Measurements from ENCODE around the gene TTC19.
A peak's percentile ranks its signal among the peaks of the same experiment; 100 is the strongest.

TTC19 gene, protein sequence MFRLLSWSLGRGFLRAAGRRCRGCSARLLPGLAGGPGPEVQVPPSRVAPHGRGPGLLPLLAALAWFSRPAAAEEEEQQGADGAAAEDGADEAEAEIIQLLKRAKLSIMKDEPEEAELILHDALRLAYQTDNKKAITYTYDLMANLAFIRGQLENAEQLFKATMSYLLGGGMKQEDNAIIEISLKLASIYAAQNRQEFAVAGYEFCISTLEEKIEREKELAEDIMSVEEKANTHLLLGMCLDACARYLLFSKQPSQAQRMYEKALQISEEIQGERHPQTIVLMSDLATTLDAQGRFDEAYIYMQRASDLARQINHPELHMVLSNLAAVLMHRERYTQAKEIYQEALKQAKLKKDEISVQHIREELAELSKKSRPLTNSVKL
- long read RNA-seq, partial matches to known transcripts: 4 of 27 reads
- long read RNA-seq, other reads (novel, unspliced or antisense): 22 of 27 reads

DNA sequence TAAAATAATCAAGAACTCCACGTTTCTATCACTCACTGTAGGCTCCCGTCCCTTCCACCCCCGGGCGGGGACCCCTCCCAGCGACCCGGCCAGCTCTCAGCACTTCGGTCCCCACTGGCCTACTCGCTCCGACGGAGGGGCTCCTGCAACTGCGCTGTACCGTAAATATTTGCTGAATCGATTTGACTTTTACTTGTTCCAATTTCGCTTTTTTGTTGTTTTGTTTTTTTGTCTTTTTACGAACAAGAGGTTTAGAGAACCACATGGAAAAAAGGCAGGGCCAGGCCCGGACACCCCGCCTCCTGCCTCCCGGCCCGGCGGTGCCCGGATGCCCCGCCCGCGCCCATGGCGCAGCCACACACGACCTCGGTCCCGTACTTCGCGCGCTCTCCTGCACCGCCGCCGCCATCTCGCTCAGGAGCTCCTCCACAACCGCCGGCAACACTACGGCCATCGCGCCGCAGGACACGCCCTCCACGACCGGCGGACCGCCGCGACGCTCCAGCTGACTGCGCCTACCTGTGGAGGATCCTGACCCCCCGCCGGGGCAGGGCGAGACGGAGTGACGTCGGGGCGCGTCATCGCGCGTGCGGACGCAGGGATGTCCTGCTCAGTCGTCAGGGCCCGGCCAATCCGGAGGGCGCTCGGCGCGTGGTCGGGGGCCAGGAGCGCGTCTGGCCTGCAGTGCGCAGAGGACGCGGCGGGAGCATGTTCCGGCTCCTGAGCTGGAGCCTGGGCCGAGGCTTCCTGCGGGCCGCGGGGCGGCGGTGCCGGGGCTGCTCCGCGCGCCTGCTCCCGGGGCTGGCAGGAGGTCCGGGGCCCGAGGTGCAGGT is at the start of gene TTC19, which contains the start of gene ZSWIM7:
Gene TTC19, plus strand, starts transcription at position 684 of the 833 bp plus-strand sequence. Its CDS starts 25 bp downstream, at position 709.
Gene ZSWIM7, minus strand, starts transcription at position 564 of the 833 bp plus-strand sequence. Its CDS starts 110 bp downstream, at position 454.
- Histone ChIP-seq H3K27me3 (ENCODE audit: insufficient read depth, poor library complexity, severe bottlenecking) (no peaks in the 10 kb centered on the region), H3K4me3 (replicated peaks; ENCODE audit: insufficient read depth, low read length) (peak within 1 kb of the TSS; percentile 66), H3K27ac (replicated peaks) (peak within 1 kb of the TSS; percentile 87)
- no peak for TF ChIP-seq GABPA (IDR thresholded peaks at IDR 0.05; ENCODE audit: low read depth)
- no peak for TF ChIP-seq SPI1 (IDR thresholded peaks at IDR 0.05; ENCODE audit: borderline replicate concordance, low read depth)
- TF ChIP-seq, protein P1, sequence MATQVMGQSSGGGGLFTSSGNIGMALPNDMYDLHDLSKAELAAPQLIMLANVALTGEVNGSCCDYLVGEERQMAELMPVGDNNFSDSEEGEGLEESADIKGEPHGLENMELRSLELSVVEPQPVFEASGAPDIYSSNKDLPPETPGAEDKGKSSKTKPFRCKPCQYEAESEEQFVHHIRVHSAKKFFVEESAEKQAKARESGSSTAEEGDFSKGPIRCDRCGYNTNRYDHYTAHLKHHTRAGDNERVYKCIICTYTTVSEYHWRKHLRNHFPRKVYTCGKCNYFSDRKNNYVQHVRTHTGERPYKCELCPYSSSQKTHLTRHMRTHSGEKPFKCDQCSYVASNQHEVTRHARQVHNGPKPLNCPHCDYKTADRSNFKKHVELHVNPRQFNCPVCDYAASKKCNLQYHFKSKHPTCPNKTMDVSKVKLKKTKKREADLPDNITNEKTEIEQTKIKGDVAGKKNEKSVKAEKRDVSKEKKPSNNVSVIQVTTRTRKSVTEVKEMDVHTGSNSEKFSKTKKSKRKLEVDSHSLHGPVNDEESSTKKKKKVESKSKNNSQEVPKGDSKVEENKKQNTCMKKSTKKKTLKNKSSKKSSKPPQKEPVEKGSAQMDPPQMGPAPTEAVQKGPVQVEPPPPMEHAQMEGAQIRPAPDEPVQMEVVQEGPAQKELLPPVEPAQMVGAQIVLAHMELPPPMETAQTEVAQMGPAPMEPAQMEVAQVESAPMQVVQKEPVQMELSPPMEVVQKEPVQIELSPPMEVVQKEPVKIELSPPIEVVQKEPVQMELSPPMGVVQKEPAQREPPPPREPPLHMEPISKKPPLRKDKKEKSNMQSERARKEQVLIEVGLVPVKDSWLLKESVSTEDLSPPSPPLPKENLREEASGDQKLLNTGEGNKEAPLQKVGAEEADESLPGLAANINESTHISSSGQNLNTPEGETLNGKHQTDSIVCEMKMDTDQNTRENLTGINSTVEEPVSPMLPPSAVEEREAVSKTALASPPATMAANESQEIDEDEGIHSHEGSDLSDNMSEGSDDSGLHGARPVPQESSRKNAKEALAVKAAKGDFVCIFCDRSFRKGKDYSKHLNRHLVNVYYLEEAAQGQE (IDR thresholded peaks at IDR 0.05; ENCODE audit: insufficient replicate concordance, low read depth): no peak
- TF ChIP-seq, protein P2, sequence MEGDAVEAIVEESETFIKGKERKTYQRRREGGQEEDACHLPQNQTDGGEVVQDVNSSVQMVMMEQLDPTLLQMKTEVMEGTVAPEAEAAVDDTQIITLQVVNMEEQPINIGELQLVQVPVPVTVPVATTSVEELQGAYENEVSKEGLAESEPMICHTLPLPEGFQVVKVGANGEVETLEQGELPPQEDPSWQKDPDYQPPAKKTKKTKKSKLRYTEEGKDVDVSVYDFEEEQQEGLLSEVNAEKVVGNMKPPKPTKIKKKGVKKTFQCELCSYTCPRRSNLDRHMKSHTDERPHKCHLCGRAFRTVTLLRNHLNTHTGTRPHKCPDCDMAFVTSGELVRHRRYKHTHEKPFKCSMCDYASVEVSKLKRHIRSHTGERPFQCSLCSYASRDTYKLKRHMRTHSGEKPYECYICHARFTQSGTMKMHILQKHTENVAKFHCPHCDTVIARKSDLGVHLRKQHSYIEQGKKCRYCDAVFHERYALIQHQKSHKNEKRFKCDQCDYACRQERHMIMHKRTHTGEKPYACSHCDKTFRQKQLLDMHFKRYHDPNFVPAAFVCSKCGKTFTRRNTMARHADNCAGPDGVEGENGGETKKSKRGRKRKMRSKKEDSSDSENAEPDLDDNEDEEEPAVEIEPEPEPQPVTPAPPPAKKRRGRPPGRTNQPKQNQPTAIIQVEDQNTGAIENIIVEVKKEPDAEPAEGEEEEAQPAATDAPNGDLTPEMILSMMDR (IDR thresholded peaks at IDR 0.05; ENCODE audit: insufficient read depth, low read length): no peak
- TF ChIP-seq POLR2AphosphoS5 (IDR thresholded peaks at IDR 0.05; ENCODE audit: low read depth): no peak
- DNase-seq (ENCODE audit: low read depth in 1 of 2, low spot score in 1 of 2): peak; percentile 82 to 91

- no peak for TF ChIP-seq POLR2AphosphoS5 (IDR thresholded peaks at IDR 0.05; ENCODE audit: low read depth)
- Histone ChIP-seq H3K27me3 (ENCODE audit: insufficient read depth, poor library complexity, severe bottlenecking) (no peaks in the 10 kb centered on the region), H3K4me3 (replicated peaks; ENCODE audit: insufficient read depth, low read length) (no peak overlapping the region), H3K27ac (replicated peaks) (no peak overlapping the region)
- DNase-seq (ENCODE audit: low read depth in 1 of 2, low spot score in 1 of 2): no peak
These were observed 48.1 kb upstream of the TTC19 start for GRCh38 chr17:15951368-15952047.

DNA sequence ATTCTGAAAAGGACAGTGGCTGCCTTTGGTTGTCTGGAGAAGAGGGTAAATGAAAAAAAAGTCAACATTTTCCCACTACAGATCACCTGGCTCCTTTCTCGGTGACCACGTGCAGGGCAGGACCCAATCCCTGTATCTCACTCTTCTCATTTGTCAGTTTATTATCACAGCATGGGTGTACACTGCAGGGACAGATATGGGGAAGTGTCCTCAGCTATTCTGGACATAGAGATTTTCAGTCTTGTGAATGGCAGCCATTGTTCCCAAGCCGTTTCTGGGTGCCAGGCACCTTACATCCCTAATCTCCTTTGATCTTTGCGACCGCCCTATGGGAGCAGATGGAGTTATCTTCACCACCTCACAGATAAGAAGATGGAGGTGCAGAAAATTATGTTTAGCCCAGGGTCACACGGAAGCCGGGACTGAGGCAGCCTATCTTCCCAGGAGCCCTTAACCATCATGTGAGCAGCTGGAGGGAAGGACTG is 47.5 kb upstream of the TTC19 start:
- no peak for DNase-seq (ENCODE audit: low read depth in 1 of 2, low spot score in 1 of 2)
- TF ChIP-seq GABPA (IDR thresholded peaks at IDR 0.05; ENCODE audit: low read depth): no peak
- TF ChIP-seq, protein P1 (IDR thresholded peaks at IDR 0.05; ENCODE audit: insufficient replicate concordance, low read depth): no peak
- TF ChIP-seq SPI1 (IDR thresholded peaks at IDR 0.05; ENCODE audit: borderline replicate concordance, low read depth): no peak
- TF ChIP-seq, protein P2 (IDR thresholded peaks at IDR 0.05; ENCODE audit: insufficient read depth, low read length): no peak
- TF ChIP-seq POLR2AphosphoS5 (IDR thresholded peaks at IDR 0.05; ENCODE audit: low read depth): no peak
- no peak overlapping the region for H3K4me3 ChIP-seq (replicated peaks; ENCODE audit: insufficient read depth, low read length)
- no peaks in the 10 kb centered on the region for H3K27me3 ChIP-seq (ENCODE audit: insufficient read depth, poor library complexity, severe bottlenecking)
- no peak overlapping the region for H3K27ac ChIP-seq (replicated peaks)
